HG03064 (cell line): ENCODE data around the gene AUNIP.

ENCODE experiments used
- ATAC-seq: cut with Tn5 transposase; IDR thresholded peaks from one replicate; pipeline ENCODE4 v1.9.1; 2021; ENCODE audit warnings: low read depth; ENCODE audit not compliant: unreplicated experiment

Gene AUNIP

GRCh38 chr1:25813071-25813733 is 46.1 kb downstream of the AUNIP start:
- ATAC-seq, result no peak

GRCh38 chr1:25811384-25812082 is 47.7 kb downstream of the AUNIP start:
- ATAC-seq, result no peak

GRCh38 chr1:25810341-25811299 is 48.6 kb downstream of the AUNIP start:
- no peak for ATAC-seq

- ATAC-seq, result no peak
These were observed 49.3 kb downstream of the AUNIP start for GRCh38 chr1:25809929-25810328.

- ATAC-seq, result no peak
These were observed 49.9 kb downstream of the AUNIP start for GRCh38 chr1:25809283-25809926.

- no peak for ATAC-seq
These were observed 50.6 kb downstream of the AUNIP start for GRCh38 chr1:25808481-25809244.

- no peak for ATAC-seq
These were observed 51.5 kb downstream of the AUNIP start for GRCh38 chr1:25807480-25808390.

- no peak for ATAC-seq
These were observed 52.8 kb downstream of the AUNIP start for GRCh38 chr1:25806418-25806817.

- no peak for ATAC-seq
These were observed 53.4 kb downstream of the AUNIP start for GRCh38 chr1:25805863-25806225.

- no peak for ATAC-seq
These were observed 54.0 kb downstream of the AUNIP start for GRCh38 chr1:25804964-25805862.

GRCh38 chr1:25804244-25804963 is 54.9 kb downstream of the AUNIP start:
- ATAC-seq, result no peak

GRCh38 chr1:25803368-25803767 is 55.9 kb downstream of the AUNIP start:
- no peak for ATAC-seq

- no peak for ATAC-seq
These were observed 56.3 kb downstream of the AUNIP start for GRCh38 chr1:25802915-25803314.

- no peak for ATAC-seq
These were observed 58.4 kb downstream of the AUNIP start for GRCh38 chr1:25800703-25801377.

GRCh38 chr1:25799935-25800702 is 59.1 kb downstream of the AUNIP start, which contains the start of gene SELENON:
Gene SELENON (plus strand): TSS chr1:25800193. CDS start chr1:25800231, 38 bp downstream.
- ATAC-seq, result no peak

- no peak for ATAC-seq
These were observed 59.8 kb downstream of the AUNIP start for GRCh38 chr1:25799352-25799934.
